CD4-positive, alpha-beta memory T cell (primary cell): Measurements from ENCODE around the gene FAM89A. TPM values are rescaled to one million over a fixed set of nuclear protein-coding genes. Genes with fewer than 3 reads are reported as not detected.
"Not testable (repeated sequence)": the region's sequence is repeated elsewhere in the genome, so short reads cannot be mapped to it uniquely, and the experiment has no call there.

ENCODE experiments used
- CTCF ChIA-PET: fragments of 350-600 bp; sonication (Branson Sonifier 250); formaldehyde crosslinking; loops from one replicate; lab custom pipeline; 2021; ENCODE audit warnings: inconsistent platforms; ENCODE audit not compliant: partially characterized antibody; lab: Charles Lee
- POLR2A ChIA-PET: fragments of 350-600 bp; sonication (Branson Sonifier 250); formaldehyde crosslinking; loops from one replicate; lab custom pipeline; 2021; ENCODE audit not compliant: partially characterized antibody; lab: Charles Lee
- DNase-seq, 5 donors: peaks; one replicate each; pipeline versions ENCODE4 v3.0.0 to v3.0.0-alpha.2; 2020 to 2022; ENCODE audit warnings: mixed read lengths in 1 of 5
- H3K27ac ChIP-seq: one replicate; pipeline ENCODE4 v1.7.0; 2013; ENCODE audit warnings: low read depth, low read length
- H3K27me3 ChIP-seq: 2 replicates; pipeline ENCODE4 v1.7.0; 2013; ENCODE audit warnings: mild to moderate bottlenecking, low read length, moderate library complexity; ENCODE audit not compliant: insufficient read depth
- H3K36me3 ChIP-seq: 2 replicates; pipeline ENCODE4 v1.7.0; 2013; ENCODE audit warnings: mild to moderate bottlenecking, low read length, moderate library complexity; ENCODE audit not compliant: insufficient read depth
- H3K4me1 ChIP-seq: 2 replicates; pipeline ENCODE4 v1.7.0; 2013; ENCODE audit warnings: mild to moderate bottlenecking, low read length, moderate library complexity; ENCODE audit not compliant: insufficient read depth
- H3K4me3 ChIP-seq, 2 donors: one replicate each; pipeline ENCODE4 v1.7.0; 2013; ENCODE audit warnings: low read length in 2 of 2, mild to moderate bottlenecking in 1 of 2
- H3K9me3 ChIP-seq, 2 donors: one replicate each; pipeline ENCODE4 v1.7.0; 2013; ENCODE audit warnings: low read length in 2 of 2, control low read depth in 1 of 2; ENCODE audit not compliant: control insufficient read depth in 1 of 2
- H3K27ac Mint-ChIP-seq, 7 donors: one replicate each; pipeline ENCODE4 v1.8.0; 2020 to 2021; ENCODE audit warnings: mixed read lengths in 7 of 7, mild to moderate bottlenecking in 6 of 7, inconsistent platforms in 3 of 7, moderate library complexity in 3 of 7
- H3K27me3 Mint-ChIP-seq, 2 donors: one replicate each; pipeline ENCODE4 v1.8.0; 2020 to 2021; ENCODE audit warnings: mixed read lengths in 2 of 2
- H3K36me3 Mint-ChIP-seq, 2 donors: one replicate each; pipeline ENCODE4 v1.8.0; 2020 to 2021; ENCODE audit warnings: mixed read lengths in 2 of 2, inconsistent platforms in 1 of 2, mild to moderate bottlenecking in 1 of 2
- H3K4me1 Mint-ChIP-seq, 4 donors: one replicate each; pipeline ENCODE4 v1.8.0; 2020 to 2021; ENCODE audit warnings: mixed read lengths in 4 of 4, mild to moderate bottlenecking in 1 of 4
- H3K4me3 Mint-ChIP-seq, 8 donors: one replicate each; pipeline ENCODE4 v1.8.0; 2020 to 2021; ENCODE audit warnings: mixed read lengths in 8 of 8, mild to moderate bottlenecking in 7 of 8, moderate library complexity in 6 of 8, inconsistent platforms in 3 of 8
- H3K9me3 Mint-ChIP-seq, 8 donors: one replicate each; pipeline ENCODE4 v1.8.0; 2020 to 2021; ENCODE audit warnings: mixed read lengths in 8 of 8, mild to moderate bottlenecking in 5 of 8, inconsistent platforms in 3 of 8, moderate library complexity in 1 of 8
- intact Hi-C: fragments of 100-400 bp; cut with micrococcal nuclease; formaldehyde crosslinking; loops from one replicate; pipeline ENCODE4 v1.15.1; 2023
- polyA plus RNA-seq, 2 donors: library from polyadenylated mRNA; unstranded; fragments of 300-500 nt; fragmentation: Illumina TruSeq; gene quantifications; one replicate each; pipeline ENCODE4 v1.2.3, GENCODE V29; 2021
- total RNA-seq, 2 experiments: library from RNA; stranded (reverse); gene quantifications; one replicate each; pipeline ENCODE4 v1.2.3, GENCODE V29; 2021

The FAM89A gene
- total and polyA plus RNA-seq, 4 experiments from 2014 or later, result 6.5 to 8.7 (median 8.1) TPM

DNA sequence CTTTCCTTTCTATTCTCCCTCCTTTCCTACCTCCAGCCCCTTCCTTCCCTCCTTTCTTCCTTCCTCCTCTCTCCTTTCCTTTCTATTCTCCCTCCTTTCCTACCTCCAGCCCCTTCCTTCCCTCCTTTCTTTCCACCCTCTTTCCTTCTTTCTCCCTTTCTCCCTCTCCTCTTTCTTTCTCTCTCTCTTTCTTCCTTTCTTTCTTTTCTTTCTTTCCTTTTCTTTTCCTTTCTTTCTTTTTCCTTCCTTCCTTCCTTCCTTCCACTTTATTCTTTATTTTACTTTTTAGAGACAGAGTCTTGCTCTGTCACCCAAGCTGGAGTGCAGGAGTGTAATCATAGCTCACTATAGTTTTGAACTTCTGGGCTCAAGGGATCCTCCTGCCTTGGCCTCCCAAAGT, 7.5 kb upstream of the FAM89A start:
- H3K9me3 Mint-ChIP-seq, result peaks cover 0 to 13% (median 0%) of the 10 kb centered on the region in 8 donors
- H3K4me3 ChIP-seq, POLR2A ChIA-PET, H3K27ac Mint-ChIP-seq, H3K4me3 Mint-ChIP-seq, CTCF ChIA-PET, H3K9me3 ChIP-seq, intact Hi-C loops, DNase-seq, H3K36me3 ChIP-seq, H3K4me1 ChIP-seq, H3K4me1 Mint-ChIP-seq, H3K27ac ChIP-seq, H3K36me3 Mint-ChIP-seq, H3K27me3 ChIP-seq: not testable (repeated sequence)
- peaks cover 3 to 12% of the 10 kb centered on the region in 2 donors for H3K27me3 Mint-ChIP-seq

DNA sequence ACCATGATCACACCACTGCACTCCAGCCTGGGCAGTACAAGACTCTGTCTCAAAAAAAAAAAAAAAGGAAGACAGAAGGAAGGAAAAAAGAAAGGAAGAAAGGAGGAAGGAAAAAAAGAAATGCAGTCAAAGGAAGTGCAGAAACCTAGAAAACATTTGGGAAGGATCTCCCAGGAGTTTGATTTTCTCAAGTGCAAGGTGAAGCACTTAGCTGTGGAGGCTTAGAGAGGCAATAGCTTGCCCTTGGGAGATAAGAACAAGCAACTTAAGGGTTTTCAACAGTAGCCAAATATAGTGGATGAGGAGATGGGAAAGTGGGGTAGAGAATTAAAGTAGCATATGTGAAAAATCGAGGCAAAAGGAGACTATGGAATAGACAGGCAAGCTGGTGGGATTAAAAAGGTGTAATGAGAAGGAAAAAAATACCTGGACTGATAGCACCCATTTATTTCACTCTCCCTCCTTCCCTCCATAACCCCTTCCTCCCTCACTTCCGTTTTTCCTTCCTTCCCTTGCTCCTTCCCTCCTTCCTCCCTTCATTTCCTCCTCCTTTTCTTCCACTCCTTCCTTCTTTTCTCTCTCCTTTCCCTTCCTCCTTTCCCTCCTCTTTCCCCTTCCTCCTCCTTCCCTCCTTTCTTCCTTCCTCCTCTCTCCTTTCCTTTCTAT, 6.8 kb upstream of the FAM89A start:
- ChIA-PET CTCF (interaction anchor here (0.7 to 0.8 kb wide), 2 partner anchors 10 to 33 kb away, joined by 3 to 4 read pairs; no protein-coding TSS in a partner anchor), POLR2A (interaction anchor here (0.6 kb wide), 1 partner anchor 65 kb away, joined by 3 read pairs; no protein-coding TSS in a partner anchor)
- H3K27me3 ChIP-seq, result no peaks in the 10 kb centered on the region
- H3K27ac Mint-ChIP-seq, result no peak overlapping the region
- intact Hi-C loops, result no loop called here
- H3K9me3 Mint-ChIP-seq, result peaks cover 0 to 13% (median 0%) of the 10 kb centered on the region in 8 donors
- H3K4me1 Mint-ChIP-seq, result peaks cover 0 to 6% (median 4%) of the 10 kb centered on the region in 4 donors
- no peak for DNase-seq
- no peak overlapping the region for H3K4me3 Mint-ChIP-seq
- H3K36me3 ChIP-seq, result no peaks in the 10 kb centered on the region
- H3K4me3 ChIP-seq, result no peak overlapping the region
- H3K36me3 Mint-ChIP-seq, result no peaks in the 10 kb centered on the region
- H3K9me3 ChIP-seq, result no peaks in the 10 kb centered on the region
- no peak overlapping the region for H3K27ac ChIP-seq
- H3K27me3 Mint-ChIP-seq, result peaks cover 3 to 12% of the 10 kb centered on the region in 2 donors
- no peaks in the 10 kb centered on the region for H3K4me1 ChIP-seq

DNA sequence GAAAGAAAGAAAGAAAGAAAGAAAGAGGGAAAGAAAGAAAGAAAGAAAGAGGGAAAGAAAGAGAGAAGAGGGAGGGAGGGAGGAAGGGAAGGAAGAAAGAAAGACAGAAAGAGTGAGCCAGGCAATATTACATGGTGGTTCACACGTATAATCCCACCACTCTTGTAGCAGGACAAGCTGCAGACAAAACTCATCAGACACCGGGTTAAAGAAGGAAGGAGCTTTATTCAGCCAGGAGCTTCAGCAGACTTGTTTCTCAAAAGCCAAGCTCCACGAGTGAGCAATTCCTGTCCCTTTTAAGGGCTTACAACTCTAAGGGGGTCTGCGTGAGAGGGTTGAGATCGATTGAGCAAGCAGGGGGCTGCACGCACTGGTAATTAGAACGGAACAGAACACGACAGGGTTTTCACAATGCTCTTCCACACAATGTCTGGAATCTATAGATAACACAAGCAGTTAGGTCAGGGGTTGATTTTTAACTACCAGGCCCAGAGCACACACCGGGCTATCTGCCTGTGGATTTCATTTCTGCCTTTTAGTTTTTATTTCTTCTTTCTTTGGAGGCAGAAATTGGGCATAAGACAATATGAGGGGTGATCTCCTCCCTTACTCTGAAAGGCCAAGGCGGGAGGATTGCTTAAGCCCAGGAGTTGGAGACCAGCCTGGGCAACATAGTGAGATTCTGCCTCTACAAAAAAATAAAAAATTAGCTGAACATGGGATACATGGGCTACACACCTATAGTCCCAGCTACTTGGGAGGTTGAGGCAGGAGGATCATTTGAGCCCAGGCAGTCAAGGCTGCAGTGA, 6.1 kb upstream of the FAM89A start:
- H3K27ac ChIP-seq, H3K27me3 ChIP-seq, H3K36me3 ChIP-seq, H3K4me3 ChIP-seq, intact Hi-C loops, H3K4me3 Mint-ChIP-seq, H3K27ac Mint-ChIP-seq, POLR2A ChIA-PET, H3K9me3 ChIP-seq, H3K4me1 ChIP-seq, DNase-seq, H3K36me3 Mint-ChIP-seq: not testable (repeated sequence)
- H3K4me1 Mint-ChIP-seq, result peaks cover 5 to 11% (median 7%) of the 10 kb centered on the region in 4 donors
- H3K27me3 Mint-ChIP-seq, result peaks cover 3 to 12% of the 10 kb centered on the region in 2 donors
- H3K9me3 Mint-ChIP-seq, result peaks cover 0 to 13% (median 0%) of the 10 kb centered on the region in 8 donors
- CTCF ChIA-PET, result interaction anchor here (0.7 to 0.8 kb wide), 2 partner anchors 9 to 32 kb away, joined by 3 to 4 read pairs; no protein-coding TSS in a partner anchor

DNA sequence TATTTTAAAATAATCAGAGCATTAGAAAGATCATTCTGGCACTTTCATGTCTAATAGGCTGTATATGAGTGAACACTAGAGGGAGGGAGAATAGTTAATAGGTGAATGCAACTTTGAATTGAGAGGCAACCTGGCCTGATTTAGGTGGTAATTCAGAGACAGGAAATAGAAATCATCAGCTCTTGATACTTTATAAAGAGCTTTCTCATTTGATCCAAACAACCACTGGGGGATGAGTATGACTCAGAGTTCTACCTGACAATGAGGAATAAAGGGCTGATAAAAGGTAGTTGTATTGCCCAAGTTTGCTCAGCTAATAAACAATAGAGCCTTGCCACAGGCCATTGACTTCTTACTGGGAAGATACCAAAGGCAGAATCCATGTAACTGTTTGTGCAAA, 5.2 kb upstream of the FAM89A start:
- no peak overlapping the region for H3K4me3 Mint-ChIP-seq
- H3K27ac Mint-ChIP-seq, result peak overlapping the region in 1 of 7 donors; percentile 59
- POLR2A ChIA-PET, result no interaction called here
- no peaks in the 10 kb centered on the region for H3K36me3 ChIP-seq
- peaks cover 3 to 12% of the 10 kb centered on the region in 2 donors for H3K27me3 Mint-ChIP-seq
- H3K9me3 Mint-ChIP-seq, result peaks cover 0 to 13% (median 0%) of the 10 kb centered on the region in 8 donors
- DNase-seq, result no peak
- CTCF ChIA-PET, result no interaction called here
- H3K4me3 ChIP-seq, result no peak overlapping the region
- H3K27ac ChIP-seq, result no peak overlapping the region
- intact Hi-C loops, result no loop called here
- no peaks in the 10 kb centered on the region for H3K9me3 ChIP-seq
- H3K27me3 ChIP-seq, result no peaks in the 10 kb centered on the region
- peaks cover 6 to 12% (median 8%) of the 10 kb centered on the region in 4 donors for H3K4me1 Mint-ChIP-seq
- H3K4me1 ChIP-seq, result peaks cover 6% of the 10 kb centered on the region
- H3K36me3 Mint-ChIP-seq, result peaks cover 0 to 3% of the 10 kb centered on the region in 2 donors

DNA sequence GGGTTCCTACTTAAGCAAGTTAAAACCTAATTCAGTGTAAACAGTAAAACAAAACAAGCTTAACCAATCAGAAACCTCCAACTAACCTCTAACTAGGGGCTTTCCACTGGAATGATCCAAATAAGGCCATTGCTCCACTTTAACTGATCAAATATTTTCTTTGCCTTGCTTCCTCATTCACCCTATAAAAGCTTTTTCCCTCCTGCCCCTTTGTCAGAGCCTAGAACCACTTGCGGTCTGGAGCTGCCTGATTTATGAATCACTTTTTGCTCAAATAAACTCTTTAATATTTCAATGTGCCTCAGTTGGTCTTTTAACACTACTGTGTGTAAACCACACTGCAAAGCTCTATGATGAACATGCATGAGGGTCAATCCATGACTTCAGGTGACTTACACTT, 4.5 kb upstream of the FAM89A start:
- no peaks in the 10 kb centered on the region for H3K36me3 ChIP-seq
- H3K9me3 ChIP-seq, result no peaks in the 10 kb centered on the region
- H3K9me3 Mint-ChIP-seq, result peaks cover 0 to 13% (median 0%) of the 10 kb centered on the region in 8 donors
- peaks cover 0 to 3% of the 10 kb centered on the region in 2 donors for H3K36me3 Mint-ChIP-seq
- H3K27me3 Mint-ChIP-seq, result peaks cover 3 to 12% of the 10 kb centered on the region in 2 donors
- H3K27ac ChIP-seq, result no peak overlapping the region
- H3K4me1 Mint-ChIP-seq, result peaks cover 6 to 12% (median 8%) of the 10 kb centered on the region in 4 donors
- intact Hi-C loops, result loop anchor here (5.0 kb wide), 1 partner anchor 293 kb away; the partner anchor contains the start of genes EXOC8 and SPRTN
- no peak overlapping the region for H3K4me3 Mint-ChIP-seq
- peaks cover 6% of the 10 kb centered on the region for H3K4me1 ChIP-seq
- H3K4me3 ChIP-seq, result no peak overlapping the region
- DNase-seq, result no peak
- H3K27me3 ChIP-seq, result no peaks in the 10 kb centered on the region
- H3K27ac Mint-ChIP-seq, result no peak overlapping the region
- POLR2A ChIA-PET, result no interaction called here
- CTCF ChIA-PET, result no interaction called here

DNA sequence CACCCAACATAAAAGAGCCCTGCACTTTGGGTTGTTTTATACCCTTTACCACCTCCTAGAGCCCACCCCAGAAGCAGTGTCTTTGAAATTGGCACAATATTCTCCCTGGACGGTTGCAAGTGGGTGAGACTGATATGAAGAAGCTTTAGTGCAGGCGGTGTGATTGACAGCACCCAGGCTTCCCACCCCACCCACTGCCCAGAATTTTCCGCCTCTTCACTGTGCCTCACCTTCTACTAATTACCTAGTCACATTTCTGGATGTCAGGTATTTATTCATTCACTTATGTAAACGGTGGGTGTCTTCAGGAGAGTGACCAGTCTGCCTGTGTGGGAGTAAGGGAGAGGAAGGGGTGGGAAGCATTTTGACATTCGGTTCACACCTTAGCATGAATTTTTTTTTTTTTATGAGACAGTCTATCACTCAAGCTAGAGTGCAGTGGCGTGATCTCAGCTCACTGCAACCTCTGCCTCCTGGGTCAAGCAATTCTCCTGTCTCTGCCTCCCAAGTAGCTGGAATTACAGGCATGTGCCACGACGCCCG, 1.7 kb upstream of the FAM89A start:
- Mint-ChIP-seq H3K36me3 (peaks cover 0 to 3% of the 10 kb centered on the region in 2 donors), H3K9me3 (peaks cover 0 to 13% (median 0%) of the 10 kb centered on the region in 8 donors), H3K4me1 (peaks cover 12 to 30% (median 23%) of the 10 kb centered on the region in 4 donors), H3K4me3 (peak overlapping the region; percentile 69 to 87 (median 80)), H3K27ac (peak overlapping the region in 5 of 7 donors; percentile 17 to 92 (median 72)), H3K27me3 (peaks cover 0 to 2% of the 10 kb centered on the region in 2 donors)
- no peak for DNase-seq
- peaks cover 13% of the 10 kb centered on the region for H3K4me1 ChIP-seq
- ChIA-PET CTCF (interaction anchor here (1.1 to 2.1 kb wide), 2 partner anchors 12 to 63 kb away, joined by 3 to 8 read pairs; partner anchors contain the start of genes ARV1 and TTC13), POLR2A (no interaction called here)
- no peak overlapping the region for H3K4me3 ChIP-seq
- H3K27ac ChIP-seq, result no peak overlapping the region
- H3K9me3 ChIP-seq, result no peaks in the 10 kb centered on the region
- intact Hi-C loops, result loop anchor here (5.0 kb wide), 1 partner anchor 296 kb away; the partner anchor contains the start of genes EXOC8 and SPRTN
- H3K36me3 ChIP-seq, result no peaks in the 10 kb centered on the region
- no peaks in the 10 kb centered on the region for H3K27me3 ChIP-seq
